ENCODE data around the gene ZNF574. TPM values are rescaled to one million over a fixed set of nuclear protein-coding genes. Genes with fewer than 3 reads are reported as not detected.
A peak's percentile ranks its signal among the peaks of the same experiment; 100 is the strongest.

ZNF574 gene
- polyA plus RNA-seq, 2 donors = 6.5 to 8.9 TPM

- Histone ChIP-seq H3K4me3 (ENCODE audit: low read depth in 1 of 2, low read length in 2 of 2) (no peak overlapping the region), H3K27ac (ENCODE audit: low read depth in 2 of 2, low read length in 1 of 2) (peak overlapping the region; percentile 45 to 58), H3K4me1 (ENCODE audit: control insufficient read depth in 2 of 2, insufficient read depth in 2 of 2, low read length in 1 of 2) (peaks cover 10 to 20% of the 10 kb centered on the region in 2 donors), H3K36me3 (ENCODE audit: control insufficient read depth in 2 of 2, insufficient read depth in 2 of 2, low read length in 1 of 2) (no peaks in the 10 kb centered on the region), H3K27me3 (ENCODE audit: control insufficient read depth in 1 of 2, insufficient read depth in 2 of 2, low read length in 2 of 2) (no peaks in the 10 kb centered on the region), H3K9me3 (ENCODE audit: control insufficient read depth in 2 of 2, insufficient read depth in 1 of 2, low read depth in 1 of 2, low read length in 1 of 2) (peaks cover 0 to 2% of the 10 kb centered on the region in 2 donors)
- 72 to 78% methylated on average over 13 of the region's 13 CpGs for WGBS, 2 donors
Observed at GRCh38 chr19:42089191-42089750, 13.3 kb downstream of the ZNF574 start.

DNA sequence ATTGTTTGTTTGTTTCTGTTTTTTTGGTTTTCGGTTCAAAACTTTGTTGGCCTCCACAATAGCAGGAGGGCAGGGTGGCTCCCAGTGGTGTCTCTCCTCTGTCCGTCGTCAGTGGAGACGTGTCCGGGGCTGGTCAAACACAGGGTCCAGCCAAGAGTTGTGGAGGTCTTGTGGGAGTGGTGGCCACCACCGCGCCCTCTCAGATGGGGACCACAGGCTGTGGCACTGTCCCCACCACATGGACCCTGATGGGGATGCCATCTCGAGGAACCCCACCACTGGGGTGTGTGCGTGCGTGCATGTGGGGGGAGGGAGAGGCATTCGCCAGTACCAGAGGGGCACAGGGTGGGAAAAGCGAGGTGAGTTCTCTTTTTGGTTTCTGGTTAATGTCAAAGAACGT is 13.8 kb downstream of the ZNF574 start:
- H3K4me3 ChIP-seq (ENCODE audit: low read depth in 1 of 2, low read length in 2 of 2) = no peak overlapping the region
- WGBS, 2 donors = 91% methylated on average over 13 of the region's 13 CpGs
- H3K27ac ChIP-seq (ENCODE audit: low read depth in 2 of 2, low read length in 1 of 2) = no peak overlapping the region
- no peaks in the 10 kb centered on the region for H3K36me3 ChIP-seq (ENCODE audit: control insufficient read depth in 2 of 2, insufficient read depth in 2 of 2, low read length in 1 of 2)
- H3K27me3 ChIP-seq (ENCODE audit: control insufficient read depth in 1 of 2, insufficient read depth in 2 of 2, low read length in 2 of 2) = no peaks in the 10 kb centered on the region
- peaks cover 0 to 2% of the 10 kb centered on the region in 2 donors for H3K9me3 ChIP-seq (ENCODE audit: control insufficient read depth in 2 of 2, insufficient read depth in 1 of 2, low read depth in 1 of 2, low read length in 1 of 2)
- H3K4me1 ChIP-seq (ENCODE audit: control insufficient read depth in 2 of 2, insufficient read depth in 2 of 2, low read length in 1 of 2) = peaks cover 10 to 22% of the 10 kb centered on the region in 2 donors

GRCh38 chr19:42090672-42091071 is 14.7 kb downstream of the ZNF574 start:
- Histone ChIP-seq H3K27me3 (ENCODE audit: control insufficient read depth in 1 of 2, insufficient read depth in 2 of 2, low read length in 2 of 2) (no peaks in the 10 kb centered on the region), H3K9me3 (ENCODE audit: control insufficient read depth in 2 of 2, insufficient read depth in 1 of 2, low read depth in 1 of 2, low read length in 1 of 2) (peaks cover 0 to 2% of the 10 kb centered on the region in 2 donors), H3K4me1 (ENCODE audit: control insufficient read depth in 2 of 2, insufficient read depth in 2 of 2, low read length in 1 of 2) (peaks cover 17 to 24% of the 10 kb centered on the region in 2 donors), H3K36me3 (ENCODE audit: control insufficient read depth in 2 of 2, insufficient read depth in 2 of 2, low read length in 1 of 2) (no peaks in the 10 kb centered on the region), H3K4me3 (ENCODE audit: low read depth in 1 of 2, low read length in 2 of 2) (no peak overlapping the region), H3K27ac (ENCODE audit: low read depth in 2 of 2, low read length in 1 of 2) (no peak overlapping the region)
- 48 to 55% methylated on average over 9 of the region's 9 CpGs for WGBS, 2 donors

DNA sequence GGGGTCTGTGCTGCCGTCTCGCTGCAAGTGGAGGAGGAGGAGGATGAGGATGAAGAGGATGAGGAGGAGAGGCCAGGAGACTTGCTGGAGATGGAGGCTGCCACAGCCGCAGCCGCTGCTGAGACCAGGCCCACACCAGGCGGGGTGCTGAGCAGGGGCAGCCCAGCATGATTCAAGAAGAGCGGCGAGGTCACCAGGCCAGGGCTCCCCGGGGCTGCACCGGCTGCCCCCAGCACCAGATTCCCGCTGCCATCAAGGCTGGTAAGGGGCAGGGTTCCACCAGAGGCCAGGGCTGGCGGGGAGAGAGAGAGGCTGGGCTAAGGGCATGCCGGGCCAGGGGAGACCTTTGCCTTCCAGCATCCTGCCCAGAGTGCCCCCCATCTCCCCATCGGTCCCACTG is 15.3 kb downstream of the ZNF574 start:
- WGBS, 2 donors = 86 to 87% methylated on average over 13 of the region's 13 CpGs
- H3K27ac ChIP-seq (ENCODE audit: low read depth in 2 of 2, low read length in 1 of 2) = no peak overlapping the region
- no peak overlapping the region for H3K4me3 ChIP-seq (ENCODE audit: low read depth in 1 of 2, low read length in 2 of 2)
- no peaks in the 10 kb centered on the region for H3K27me3 ChIP-seq (ENCODE audit: control insufficient read depth in 1 of 2, insufficient read depth in 2 of 2, low read length in 2 of 2)
- peaks cover 17 to 27% of the 10 kb centered on the region in 2 donors for H3K4me1 ChIP-seq (ENCODE audit: control insufficient read depth in 2 of 2, insufficient read depth in 2 of 2, low read length in 1 of 2)
- no peaks in the 10 kb centered on the region for H3K36me3 ChIP-seq (ENCODE audit: control insufficient read depth in 2 of 2, insufficient read depth in 2 of 2, low read length in 1 of 2)
- peaks cover 0 to 2% of the 10 kb centered on the region in 2 donors for H3K9me3 ChIP-seq (ENCODE audit: control insufficient read depth in 2 of 2, insufficient read depth in 1 of 2, low read depth in 1 of 2, low read length in 1 of 2)

- no peaks in the 10 kb centered on the region for H3K27me3 ChIP-seq (ENCODE audit: control insufficient read depth in 1 of 2, insufficient read depth in 2 of 2, low read length in 2 of 2)
- H3K36me3 ChIP-seq (ENCODE audit: control insufficient read depth in 2 of 2, insufficient read depth in 2 of 2, low read length in 1 of 2) = no peaks in the 10 kb centered on the region
- peak overlapping the region in 1 of 2 donors; percentile 13 for H3K27ac ChIP-seq (ENCODE audit: low read depth in 2 of 2, low read length in 1 of 2)
- peaks cover 17 to 27% of the 10 kb centered on the region in 2 donors for H3K4me1 ChIP-seq (ENCODE audit: control insufficient read depth in 2 of 2, insufficient read depth in 2 of 2, low read length in 1 of 2)
- H3K9me3 ChIP-seq (ENCODE audit: control insufficient read depth in 2 of 2, insufficient read depth in 1 of 2, low read depth in 1 of 2, low read length in 1 of 2) = peaks cover 0 to 2% of the 10 kb centered on the region in 2 donors
- H3K4me3 ChIP-seq (ENCODE audit: low read depth in 1 of 2, low read length in 2 of 2) = no peak overlapping the region
- 33 to 35% methylated on average over 10 of the region's 10 CpGs for WGBS, 2 donors
Observed at GRCh38 chr19:42091742-42092141, 15.8 kb downstream of the ZNF574 start.

DNA sequence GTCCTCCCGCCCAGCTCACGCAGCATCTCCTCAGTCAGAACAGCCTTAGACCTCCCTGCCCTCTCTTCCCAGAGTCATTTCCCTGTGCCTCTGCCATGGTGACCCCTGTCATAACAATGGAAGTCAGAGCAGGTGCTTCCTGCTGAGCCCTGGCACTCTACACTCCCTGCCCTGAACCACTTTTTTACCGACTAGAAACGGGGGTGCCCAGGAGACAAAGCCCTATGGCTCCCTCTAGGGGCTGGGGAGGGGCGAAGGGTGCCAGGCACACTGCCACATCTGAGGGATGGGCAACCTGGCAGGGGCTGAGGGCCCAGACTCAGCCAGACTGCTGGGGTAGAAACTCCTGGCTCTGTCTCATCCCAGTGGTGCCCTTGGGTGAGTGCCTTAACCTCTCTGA is 16.4 kb downstream of the ZNF574 start:
- WGBS, 2 donors = 38 to 44% methylated on average over 5 of the region's 5 CpGs
- Histone ChIP-seq H3K4me1 (ENCODE audit: control insufficient read depth in 2 of 2, insufficient read depth in 2 of 2, low read length in 1 of 2) (peaks cover 17 to 27% of the 10 kb centered on the region in 2 donors), H3K4me3 (ENCODE audit: low read depth in 1 of 2, low read length in 2 of 2) (no peak overlapping the region), H3K9me3 (ENCODE audit: control insufficient read depth in 2 of 2, insufficient read depth in 1 of 2, low read depth in 1 of 2, low read length in 1 of 2) (peaks cover 0 to 2% of the 10 kb centered on the region in 2 donors), H3K27me3 (ENCODE audit: control insufficient read depth in 1 of 2, insufficient read depth in 2 of 2, low read length in 2 of 2) (no peaks in the 10 kb centered on the region), H3K36me3 (ENCODE audit: control insufficient read depth in 2 of 2, insufficient read depth in 2 of 2, low read length in 1 of 2) (no peaks in the 10 kb centered on the region), H3K27ac (ENCODE audit: low read depth in 2 of 2, low read length in 1 of 2) (peak overlapping the region in 1 of 2 donors; percentile 56)

- H3K27ac ChIP-seq (ENCODE audit: low read depth in 2 of 2, low read length in 1 of 2) = peak overlapping the region in 1 of 2 donors; percentile 70
- peaks cover 17 to 27% of the 10 kb centered on the region in 2 donors for H3K4me1 ChIP-seq (ENCODE audit: control insufficient read depth in 2 of 2, insufficient read depth in 2 of 2, low read length in 1 of 2)
- no peaks in the 10 kb centered on the region for H3K27me3 ChIP-seq (ENCODE audit: control insufficient read depth in 1 of 2, insufficient read depth in 2 of 2, low read length in 2 of 2)
- peaks cover 0 to 2% of the 10 kb centered on the region in 2 donors for H3K9me3 ChIP-seq (ENCODE audit: control insufficient read depth in 2 of 2, insufficient read depth in 1 of 2, low read depth in 1 of 2, low read length in 1 of 2)
- H3K36me3 ChIP-seq (ENCODE audit: control insufficient read depth in 2 of 2, insufficient read depth in 2 of 2, low read length in 1 of 2) = no peaks in the 10 kb centered on the region
- WGBS, 2 donors = 65 to 67% methylated on average over 4 of the region's 4 CpGs
- no peak overlapping the region for H3K4me3 ChIP-seq (ENCODE audit: low read depth in 1 of 2, low read length in 2 of 2)
Observed at GRCh38 chr19:42093505-42093904, 17.5 kb downstream of the ZNF574 start.

DNA sequence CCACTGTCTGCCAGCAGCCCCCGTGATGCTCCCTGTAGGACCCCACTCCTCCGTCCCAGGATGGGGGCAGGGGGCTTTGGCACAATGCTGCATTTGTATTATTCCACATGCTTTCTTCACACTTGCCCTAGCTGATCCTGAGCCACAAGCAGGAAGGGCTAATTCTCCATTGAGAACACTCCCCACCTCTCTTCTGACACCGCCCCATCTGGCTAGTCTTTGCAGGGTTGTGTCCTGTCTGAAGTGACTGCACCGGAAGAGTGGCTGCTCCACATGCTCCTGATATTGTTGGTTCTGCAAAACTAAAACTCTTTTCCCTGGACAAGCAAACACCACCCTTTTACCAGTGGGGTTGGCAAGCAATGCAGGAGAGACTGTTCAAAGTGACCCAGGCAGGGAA is 18.0 kb downstream of the ZNF574 start:
- 56 to 65% methylated on average over 4 of the region's 4 CpGs for WGBS, 2 donors

DNA sequence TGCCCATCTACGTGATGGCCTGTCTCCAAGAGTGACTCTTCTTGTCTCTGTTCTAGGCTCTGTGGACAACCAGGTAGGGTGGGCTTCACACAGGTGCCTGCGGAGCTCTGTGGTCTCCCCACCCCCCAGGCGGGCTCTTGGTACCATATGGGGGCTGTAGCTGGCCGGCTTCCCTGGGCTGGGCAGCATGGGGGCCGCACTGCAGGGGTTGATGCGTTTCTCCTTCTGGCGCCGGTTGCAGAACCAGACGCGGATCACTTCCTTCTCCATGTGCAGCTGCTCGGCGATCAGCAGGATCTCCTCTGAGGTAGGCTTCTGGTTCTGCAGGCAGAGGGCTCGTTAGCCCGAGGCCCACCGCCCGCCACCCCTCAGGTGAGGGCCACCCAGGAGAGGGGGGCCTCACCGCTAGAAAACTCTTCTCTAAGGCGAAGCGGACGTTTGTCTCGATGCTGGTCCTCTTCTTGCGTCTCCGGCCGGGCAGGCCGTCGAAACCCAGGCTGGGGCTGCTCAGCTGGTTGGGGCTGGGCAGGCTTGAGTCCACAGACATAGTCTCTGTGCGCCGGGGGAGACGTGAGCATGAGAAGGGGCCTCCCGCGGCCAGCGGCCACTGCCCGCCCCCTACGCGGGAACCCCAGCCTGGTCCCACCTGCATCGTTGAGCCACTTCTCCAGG is 19.3 kb downstream of the ZNF574 start:
- no peaks in the 10 kb centered on the region for H3K9me3 ChIP-seq (ENCODE audit: control insufficient read depth in 2 of 2, insufficient read depth in 1 of 2, low read depth in 1 of 2, low read length in 1 of 2)
- peak overlapping the region in 1 of 2 donors; percentile 40 for H3K27ac ChIP-seq (ENCODE audit: low read depth in 2 of 2, low read length in 1 of 2)
- H3K4me3 ChIP-seq (ENCODE audit: low read depth in 1 of 2, low read length in 2 of 2) = no peak overlapping the region
- peaks cover 17 to 36% of the 10 kb centered on the region in 2 donors for H3K4me1 ChIP-seq (ENCODE audit: control insufficient read depth in 2 of 2, insufficient read depth in 2 of 2, low read length in 1 of 2)
- 86 to 89% methylated on average over 36 of the region's 36 CpGs for WGBS, 2 donors
- H3K27me3 ChIP-seq (ENCODE audit: control insufficient read depth in 1 of 2, insufficient read depth in 2 of 2, low read length in 2 of 2) = no peaks in the 10 kb centered on the region
- no peaks in the 10 kb centered on the region for H3K36me3 ChIP-seq (ENCODE audit: control insufficient read depth in 2 of 2, insufficient read depth in 2 of 2, low read length in 1 of 2)

More for the DNA sequence above, 18.0 kb downstream of the ZNF574 start:
- H3K27me3 ChIP-seq (ENCODE audit: control insufficient read depth in 1 of 2, insufficient read depth in 2 of 2, low read length in 2 of 2) = no peaks in the 10 kb centered on the region
- peaks cover 17 to 27% of the 10 kb centered on the region in 2 donors for H3K4me1 ChIP-seq (ENCODE audit: control insufficient read depth in 2 of 2, insufficient read depth in 2 of 2, low read length in 1 of 2)
- H3K36me3 ChIP-seq (ENCODE audit: control insufficient read depth in 2 of 2, insufficient read depth in 2 of 2, low read length in 1 of 2) = no peaks in the 10 kb centered on the region
- peaks cover 0 to 2% of the 10 kb centered on the region in 2 donors for H3K9me3 ChIP-seq (ENCODE audit: control insufficient read depth in 2 of 2, insufficient read depth in 1 of 2, low read depth in 1 of 2, low read length in 1 of 2)
- H3K27ac ChIP-seq (ENCODE audit: low read depth in 2 of 2, low read length in 1 of 2) = peak overlapping the region in 1 of 2 donors; percentile 70
- no peak overlapping the region for H3K4me3 ChIP-seq (ENCODE audit: low read depth in 1 of 2, low read length in 2 of 2)
